Right lobe of liver (tissue), 4 donors: ENCODE measurements around the gene CRYBG1.

Experiments
- POLR2A ChIP-seq: fragments of 450-650 bp; IDR thresholded peaks from one replicate; pipeline ENCODE4 v1.6.1; 2017; ENCODE audit warnings: antibody characterized with exemption, mild to moderate bottlenecking
- TF ChIP-seq, protein P1 (sequence below), 4 donors: fragments of 200-600 bp in 3 of 4; fragments of 450-650 bp in 1 of 4; IDR thresholded peaks; one replicate each; pipeline versions ENCODE4 v1.5.1 to v1.8.0; 2016 to 2022; ENCODE audit warnings: antibody characterized with exemption in 4 of 4, mild to moderate bottlenecking in 2 of 4
- donor health status: DM: no; HTN: no; CAD: no.
- donor health status: DM: no; HTN: no; CAD: no.
- donor health status: DM: no; HTN: yes; CAD: no.

DNA sequence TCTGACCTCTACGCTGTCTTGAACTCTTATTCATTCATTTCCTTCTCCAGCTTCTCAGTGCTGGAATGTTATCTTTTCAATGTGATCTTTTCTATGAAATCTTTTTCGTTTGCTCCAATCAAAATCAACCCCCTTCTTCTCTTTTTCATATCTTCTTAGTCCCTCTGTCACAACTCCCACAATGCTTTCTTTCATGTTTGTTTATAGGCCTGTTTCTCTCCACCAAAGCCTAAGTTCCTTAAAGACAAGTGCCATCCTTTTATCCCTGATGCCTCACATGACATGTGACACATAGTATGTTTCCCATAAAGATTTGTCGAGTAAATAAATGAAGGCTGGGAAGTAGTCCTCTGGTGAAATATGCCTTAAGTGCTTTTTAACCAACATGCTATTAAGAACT is 38.1 kb downstream of the CRYBG1 start:
- TF ChIP-seq, protein P1, sequence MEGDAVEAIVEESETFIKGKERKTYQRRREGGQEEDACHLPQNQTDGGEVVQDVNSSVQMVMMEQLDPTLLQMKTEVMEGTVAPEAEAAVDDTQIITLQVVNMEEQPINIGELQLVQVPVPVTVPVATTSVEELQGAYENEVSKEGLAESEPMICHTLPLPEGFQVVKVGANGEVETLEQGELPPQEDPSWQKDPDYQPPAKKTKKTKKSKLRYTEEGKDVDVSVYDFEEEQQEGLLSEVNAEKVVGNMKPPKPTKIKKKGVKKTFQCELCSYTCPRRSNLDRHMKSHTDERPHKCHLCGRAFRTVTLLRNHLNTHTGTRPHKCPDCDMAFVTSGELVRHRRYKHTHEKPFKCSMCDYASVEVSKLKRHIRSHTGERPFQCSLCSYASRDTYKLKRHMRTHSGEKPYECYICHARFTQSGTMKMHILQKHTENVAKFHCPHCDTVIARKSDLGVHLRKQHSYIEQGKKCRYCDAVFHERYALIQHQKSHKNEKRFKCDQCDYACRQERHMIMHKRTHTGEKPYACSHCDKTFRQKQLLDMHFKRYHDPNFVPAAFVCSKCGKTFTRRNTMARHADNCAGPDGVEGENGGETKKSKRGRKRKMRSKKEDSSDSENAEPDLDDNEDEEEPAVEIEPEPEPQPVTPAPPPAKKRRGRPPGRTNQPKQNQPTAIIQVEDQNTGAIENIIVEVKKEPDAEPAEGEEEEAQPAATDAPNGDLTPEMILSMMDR (IDR thresholded peaks at IDR 0.05) = no peak
- TF ChIP-seq POLR2A = no peak
